H1 (cell line): Measurements from ENCODE around the gene ABCC9. TPM values are rescaled to one million over a fixed set of nuclear protein-coding genes. Genes with fewer than 3 reads are reported as not detected.

Experiments
- CTCF ChIA-PET: fragments of 300-600 bp; sonication (Branson Sonifier 250); formaldehyde crosslinking; loops from one replicate; lab custom pipeline; 2021; ENCODE audit not compliant: partially characterized antibody; lab: Charles Lee
- POLR2A ChIA-PET: fragments of 300-600 bp; sonication (Branson Sonifier 250); formaldehyde crosslinking; loops from one replicate; lab custom pipeline; 2021; ENCODE audit warnings: inconsistent platforms; ENCODE audit not compliant: partially characterized antibody; lab: Charles Lee
- DNase-seq, 2 experiments: peaks; one replicate each; pipeline versions ENCODE4 v3.0.0 to v3.0.0-alpha.2; 2010 to 2022; ENCODE audit warnings: low spot score in 2 of 2, low read depth in 1 of 2, mixed read lengths in 1 of 2
- FAIRE-seq: peaks from 2 replicates; lab custom pipeline; 2011; peaks lifted over from hg19 to GRCh38; lab: Jason Lieb, UNC
- H2AFZ ChIP-seq: 2 replicates; pipeline ENCODE4 v1.8.1; 2012; ENCODE audit warnings: low read length, inconsistent platforms
- H2AK5ac ChIP-seq: 2 replicates; pipeline ENCODE4 v1.6.1; 2013; ENCODE audit warnings: low read depth, low read length
- H2BK120ac ChIP-seq: replicated peaks from 2 replicates; pipeline ENCODE3; 2013; ENCODE audit warnings: low read depth, low read length, inconsistent platforms
- H2BK12ac ChIP-seq: 2 replicates; pipeline ENCODE4 v1.6.1; 2013; ENCODE audit warnings: low read depth, low read length
- H2BK15ac ChIP-seq: 2 replicates; pipeline ENCODE4 v1.6.1; 2013; ENCODE audit warnings: low read length
- H2BK20ac ChIP-seq: 2 replicates; pipeline ENCODE4 v1.6.1; 2013; ENCODE audit warnings: low read length
- H2BK5ac ChIP-seq: 2 replicates; pipeline ENCODE4 v1.6.1; 2013; ENCODE audit warnings: low read depth, low read length
- H3K14ac ChIP-seq: 2 replicates; pipeline ENCODE4 v1.6.1; 2013; ENCODE audit warnings: inconsistent platforms; ENCODE audit not compliant: insufficient read length
- H3K18ac ChIP-seq: 2 replicates; pipeline ENCODE4 v1.6.1; 2013; ENCODE audit warnings: low read length; ENCODE audit errors: extremely low read depth
- H3K23ac ChIP-seq: 2 replicates; pipeline ENCODE4 v1.6.1; 2013; ENCODE audit warnings: inconsistent platforms; ENCODE audit not compliant: insufficient read length
- H3K23me2 ChIP-seq: 2 replicates; pipeline ENCODE4 v1.6.1; 2013; ENCODE audit warnings: low read depth, low read length
- H3K27ac ChIP-seq: 2 replicates; pipeline ENCODE4 v1.6.1; 2011; ENCODE audit warnings: low read depth, low read length, inconsistent platforms
- H3K27me3 ChIP-seq, 4 experiments: replicated peaks in 1 of 4; 1 replicate in 1 of 4; 2 replicates in 3 of 4; pipeline versions ENCODE4 v1.6.1 to v1.8.1; 2011 to 2013; ENCODE audit warnings: low read length in 3 of 4, mild to moderate bottlenecking in 3 of 4, inconsistent platforms in 2 of 4, mixed read lengths in 2 of 4, moderate library complexity in 1 of 4; ENCODE audit not compliant: control insufficient read depth in 3 of 4, insufficient read depth in 3 of 4; ENCODE audit errors: extremely low read depth in 1 of 4
- H3K36me3 ChIP-seq, 4 experiments: 2 replicates each; pipeline versions ENCODE4 v1.6.1 to v1.8.1; 2011 to 2013; ENCODE audit warnings: mild to moderate bottlenecking in 4 of 4, low read length in 3 of 4, moderate library complexity in 2 of 4, control low read depth in 1 of 4, inconsistent platforms in 1 of 4; ENCODE audit not compliant: insufficient read depth in 4 of 4, control insufficient read depth in 2 of 4
- H3K4ac ChIP-seq: replicated peaks from 2 replicates; pipeline ENCODE3; 2013; ENCODE audit warnings: low read length, low read depth, mixed read lengths, inconsistent platforms; ENCODE audit not compliant: insufficient read length
- H3K4me1 ChIP-seq, 4 experiments: replicated peaks in 1 of 4; 1 replicate in 1 of 4; 2 replicates in 3 of 4; pipeline versions ENCODE4 v1.6.1 to v1.8.1; 2011 to 2013; ENCODE audit warnings: low read length in 3 of 4, inconsistent platforms in 2 of 4, mixed read lengths in 1 of 4; ENCODE audit not compliant: insufficient read depth in 4 of 4, control insufficient read depth in 3 of 4
- H3K4me2 ChIP-seq, 2 experiments: 2 replicates each; pipeline versions ENCODE4 v1.6.1 to v1.8.1; 2011 to 2013; ENCODE audit warnings: low read depth in 2 of 2, low read length in 2 of 2, control low read depth in 1 of 2, inconsistent platforms in 1 of 2, mild to moderate bottlenecking in 1 of 2; ENCODE audit not compliant: insufficient read depth in 1 of 2
- H3K4me3 ChIP-seq, 4 experiments: fragments of 200-600, 300-600 bp in 1 of 4; sonication (generic), shearing (Covaris generic), sonication (Bioruptor Twin) in 1 of 4; 2 replicates each; pipeline versions ENCODE4 v1.5.1 to v1.8.1; 2011 to 2016; ENCODE audit warnings: low read length in 4 of 4, low read depth in 3 of 4, control low read depth in 2 of 4, inconsistent platforms in 2 of 4, mild to moderate bottlenecking in 2 of 4, mixed read lengths in 1 of 4, moderate library complexity in 1 of 4; ENCODE audit not compliant: insufficient read depth in 2 of 4; ENCODE audit errors: extremely low read depth in 1 of 4
- H3K56ac ChIP-seq: replicated peaks from 2 replicates; pipeline ENCODE3; 2013; ENCODE audit warnings: low read depth, mild to moderate bottlenecking, mixed read lengths, low read length, inconsistent platforms; ENCODE audit not compliant: insufficient read length
- H3K79me1 ChIP-seq: 2 replicates; pipeline ENCODE4 v1.6.1; 2013; ENCODE audit warnings: low read depth, low read length, control low read depth
- H3K79me2 ChIP-seq, 2 experiments: 2 replicates each; pipeline versions ENCODE4 v1.6.1 to v1.8.1; 2012 to 2013; ENCODE audit warnings: low read length in 2 of 2, mild to moderate bottlenecking in 2 of 2, inconsistent platforms in 1 of 2; ENCODE audit not compliant: insufficient read depth in 2 of 2, control insufficient read depth in 1 of 2
- H3K9ac ChIP-seq, 4 experiments: replicated peaks in 1 of 4; 1 replicate in 1 of 4; 2 replicates in 3 of 4; pipeline versions ENCODE4 v1.6.1 to v1.8.1; 2011 to 2013; ENCODE audit warnings: low read depth in 3 of 4, low read length in 3 of 4, control low read depth in 2 of 4, mild to moderate bottlenecking in 2 of 4, moderate library complexity in 2 of 4, inconsistent platforms in 1 of 4; ENCODE audit errors: extremely low read depth in 1 of 4
- H3K9me3 ChIP-seq, 2 experiments: 2 replicates each; pipeline versions ENCODE4 v1.6.1 to v1.8.1; 2012 to 2013; ENCODE audit warnings: mild to moderate bottlenecking in 2 of 2, moderate library complexity in 2 of 2, control low read depth in 1 of 2, inconsistent platforms in 1 of 2, low read depth in 1 of 2, low read length in 1 of 2, mixed read lengths in 1 of 2; ENCODE audit not compliant: insufficient read depth in 2 of 2
- H4K20me1 ChIP-seq, 2 experiments: replicated peaks in 1 of 2; 2 replicates each; pipeline versions ENCODE3 to v1.8.1; 2011 to 2013; ENCODE audit warnings: inconsistent platforms in 2 of 2, low read length in 2 of 2, mild to moderate bottlenecking in 1 of 2; ENCODE audit not compliant: insufficient read depth in 2 of 2, control insufficient read depth in 1 of 2
- H4K5ac ChIP-seq: 2 replicates; pipeline ENCODE4 v1.6.1; 2013; ENCODE audit warnings: low read length, low read depth, mixed read lengths, inconsistent platforms; ENCODE audit not compliant: insufficient read length
- H4K8ac ChIP-seq: 2 replicates; pipeline ENCODE4 v1.8.0; 2013; ENCODE audit warnings: mild to moderate bottlenecking, moderate library complexity, low read length, inconsistent platforms; ENCODE audit not compliant: insufficient read depth; ENCODE audit errors: extremely low read depth
- H4K91ac ChIP-seq: replicated peaks from 2 replicates; pipeline ENCODE3; 2013; ENCODE audit warnings: low read length, mixed read lengths, inconsistent platforms; ENCODE audit not compliant: insufficient read length
- BACH1 ChIP-seq: IDR thresholded peaks from 2 replicates; pipeline ENCODE4 v1.6.1; 2012; ENCODE audit warnings: low read length, improper control_type of control experiment
- CBX8 ChIP-seq: fragments of 300-800, 300-1000 bp; sonication (generic); IDR thresholded peaks from 2 replicates; pipeline ENCODE4 v1.7.1; 2016; ENCODE audit warnings: low read depth, low read length, borderline replicate concordance
- CTBP2 ChIP-seq: IDR thresholded peaks from 2 replicates; pipeline ENCODE4 v1.7.0; 2011; ENCODE audit warnings: borderline replicate concordance, mild to moderate bottlenecking, moderate library complexity, mixed read lengths, low read length; ENCODE audit not compliant: insufficient read depth, insufficient read length
- E2F6 ChIP-seq: IDR thresholded peaks from 2 replicates; pipeline ENCODE4 v1.6.1; 2012; ENCODE audit warnings: inconsistent platforms
- FOSL1 ChIP-seq: IDR thresholded peaks from 2 replicates; pipeline ENCODE4 v1.6.1; 2011; ENCODE audit warnings: mild to moderate bottlenecking, low read depth, low read length, moderate library complexity; ENCODE audit not compliant: insufficient read depth
- JUN ChIP-seq: IDR thresholded peaks from 2 replicates; pipeline ENCODE4 v1.6.1; 2011; ENCODE audit warnings: low read depth, mild to moderate bottlenecking, improper control_type of control experiment, low read length
- RAD21 ChIP-seq, 2 experiments: IDR thresholded peaks in 1 of 2; conservative IDR thresholded peaks in 1 of 2; 2 replicates each; pipeline ENCODE4 v1.6.1; 2011; ENCODE audit warnings: low read depth in 2 of 2, low read length in 2 of 2, improper control_type of control experiment in 1 of 2, inconsistent platforms in 1 of 2, mild to moderate bottlenecking in 1 of 2, moderate library complexity in 1 of 2
- RNF2 ChIP-seq: fragments of 200-900, 300-1000 bp; sonication (generic); IDR thresholded peaks from 2 replicates; pipeline ENCODE4 v1.7.1; 2016; ENCODE audit warnings: borderline replicate concordance, low read depth, mild to moderate bottlenecking, antibody characterized with exemption, low read length; ENCODE audit not compliant: poor library complexity, severe bottlenecking; ENCODE audit errors: missing control alignments
- RXRA ChIP-seq: IDR thresholded peaks from 2 replicates; pipeline ENCODE4 v1.6.1; 2011; ENCODE audit warnings: low read depth, mild to moderate bottlenecking, low read length, moderate library complexity; ENCODE audit not compliant: insufficient read depth
- WGBS, 2 experiments: shearing (Covaris generic) in 1 of 2; methylation state at CpG; one replicate each; pipeline versions ENCODE4 v1.1.6 to v1.1.7; 2013 to 2015; ENCODE audit warnings: low lambda C conversion rate in 2 of 2, mixed read lengths in 2 of 2, inconsistent platforms in 1 of 2, low coverage in 1 of 2, missing lambda C conversion rate in 1 of 2; ENCODE audit not compliant: insufficient replicate concordance in 2 of 2, insufficient coverage in 1 of 2, insufficient read length in 1 of 2; ENCODE audit errors: extremely low coverage in 1 of 2, missing lambda C conversion rate in 1 of 2; 5-methylcytosine and 5-hydroxymethylcytosine counted together
- polyA plus RNA-seq, 7 experiments: library from polyadenylated mRNA; depleted of rRNA in 3 of 7; stranded (reverse) in 5 of 7; unstranded in 2 of 7; fragments of >200 nt in 5 of 7; fragments of 200-250 nt in 2 of 7; gene quantifications; 1 replicate in 5 of 7; 2 replicates in 1 of 7; 4 replicates in 1 of 7; pipeline versions ENCODE4 v1.2.1 to v1.2.3, GENCODE V29; 2011 to 2013; ENCODE audit warnings: missing spikeins in 2 of 7, mixed read lengths in 2 of 7
- total RNA-seq: library from RNA; stranded (reverse); fragmentation: NEBNext Ultra II Directional; extraction: Animal tissue kit (Norgen Biotek cat#: 25700); gene quantifications from 2 replicates; pipeline ENCODE4 v1.2.1, GENCODE V29; 2021

Gene ABCC9
- total and polyA plus RNA-seq, 2 of the 8 experiments (the other 6 are each of a cell fraction or from before 2014, with no cell fraction given) = under 0.01 TPM; not detected in 1

GRCh38 chr12:21893924-21894323 is 47.3 kb downstream of the ABCC9 start:
- no peak for DNase-seq
- POLR2A ChIA-PET = no interaction called here

More at GRCh38 chr12:21893924-21894323, 47.3 kb downstream of the ABCC9 start:
- Histone ChIP-seq H3K4ac (no peak overlapping the region), H2AFZ (no peak overlapping the region), H2BK12ac (no peak overlapping the region), H2BK5ac (no peak overlapping the region), H3K14ac (no peak overlapping the region), H3K36me3 (no peaks in the 10 kb centered on the region), H2BK15ac (no peak overlapping the region), H4K5ac (no peak overlapping the region), H3K18ac (no peak overlapping the region), H3K23ac (no peak overlapping the region), H4K91ac (no peak overlapping the region), H3K56ac (no peak overlapping the region), H3K4me2 (no peak overlapping the region), H3K79me2 (no peaks in the 10 kb centered on the region), H3K27ac (no peak overlapping the region), H2BK20ac (no peak overlapping the region), H3K4me3 (no peak overlapping the region), H3K23me2 (no peaks in the 10 kb centered on the region), H4K8ac (no peak overlapping the region), H3K27me3 (no peaks in the 10 kb centered on the region), H3K9me3 (no peaks in the 10 kb centered on the region), H3K79me1 (no peaks in the 10 kb centered on the region), H3K4me1 (no peaks in the 10 kb centered on the region), H2AK5ac (no peak overlapping the region), H2BK120ac (no peak overlapping the region), H4K20me1 (no peaks in the 10 kb centered on the region), H3K9ac (no peak overlapping the region)
- no peak for TF ChIP-seq E2F6
- TF ChIP-seq RXRA = no peak
- no peak for TF ChIP-seq FOSL1
- TF ChIP-seq CTBP2 = no peak
- no peak for TF ChIP-seq RAD21 (IDR thresholded peaks at IDR 0.05 in 1 of 2, conservative IDR thresholded peaks at IDR 0.05 in 1 of 2; ENCODE audit: low read depth in 2 of 2, low read length in 2 of 2)
- TF ChIP-seq CBX8 = no peak
- no peak for TF ChIP-seq RNF2
- TF ChIP-seq JUN = no peak
- no peak for TF ChIP-seq BACH1
- no peak for FAIRE-seq
- CTCF ChIA-PET = interaction anchor here (1.6 kb wide), 1 partner anchor 64 kb away, joined by 3 read pairs; no protein-coding TSS in a partner anchor
- 89% methylated on average over 4 of the region's 4 CpGs; no CpG with 5 or more reads in 1 of the 2 experiments for WGBS, 2 experiments
